Peyer's patch (tissue), 4 donors: ENCODE results near the gene NBAS.

Source experiments
- CTCF ChIP-seq, 6 experiments: fragments of 450-650 bp in 4 of 6; fragments of 200-600 bp in 2 of 6; sonication (generic) in 1 of 6; IDR thresholded peaks; one replicate each; pipeline ENCODE4 v1.5.1; 2017 to 2019; ENCODE audit warnings: antibody characterized with exemption in 6 of 6, mild to moderate bottlenecking in 3 of 6, moderate library complexity in 1 of 6
- POLR2A ChIP-seq, 2 donors: fragments of 450-650 bp; IDR thresholded peaks; one replicate each; pipeline ENCODE4 v1.5.1; 2017; ENCODE audit warnings: antibody characterized with exemption in 2 of 2, mild to moderate bottlenecking in 2 of 2, moderate library complexity in 2 of 2

- TF ChIP-seq POLR2A (IDR thresholded peaks at IDR 0.05): no peak
- no peak for TF ChIP-seq CTCF (IDR thresholded peaks at IDR 0.05)
These were observed 625 bp upstream of the NBAS start for GRCh38 chr2:15561574-15562344.
